Stimulated activated CD8-positive, alpha-beta memory T cell treated with anti-CD3 and anti-CD28 coated beads, Interleukin-7, amount 100 ng/mL, for 4 hours (primary cell): ENCODE data around the gene FRMD6.

Source experiments
- DNase-seq, 2 donors: peaks; one replicate each; pipeline ENCODE4 v3.0.0-alpha.2; 2020; ENCODE audit warnings: low read depth in 2 of 2

Gene FRMD6

DNA sequence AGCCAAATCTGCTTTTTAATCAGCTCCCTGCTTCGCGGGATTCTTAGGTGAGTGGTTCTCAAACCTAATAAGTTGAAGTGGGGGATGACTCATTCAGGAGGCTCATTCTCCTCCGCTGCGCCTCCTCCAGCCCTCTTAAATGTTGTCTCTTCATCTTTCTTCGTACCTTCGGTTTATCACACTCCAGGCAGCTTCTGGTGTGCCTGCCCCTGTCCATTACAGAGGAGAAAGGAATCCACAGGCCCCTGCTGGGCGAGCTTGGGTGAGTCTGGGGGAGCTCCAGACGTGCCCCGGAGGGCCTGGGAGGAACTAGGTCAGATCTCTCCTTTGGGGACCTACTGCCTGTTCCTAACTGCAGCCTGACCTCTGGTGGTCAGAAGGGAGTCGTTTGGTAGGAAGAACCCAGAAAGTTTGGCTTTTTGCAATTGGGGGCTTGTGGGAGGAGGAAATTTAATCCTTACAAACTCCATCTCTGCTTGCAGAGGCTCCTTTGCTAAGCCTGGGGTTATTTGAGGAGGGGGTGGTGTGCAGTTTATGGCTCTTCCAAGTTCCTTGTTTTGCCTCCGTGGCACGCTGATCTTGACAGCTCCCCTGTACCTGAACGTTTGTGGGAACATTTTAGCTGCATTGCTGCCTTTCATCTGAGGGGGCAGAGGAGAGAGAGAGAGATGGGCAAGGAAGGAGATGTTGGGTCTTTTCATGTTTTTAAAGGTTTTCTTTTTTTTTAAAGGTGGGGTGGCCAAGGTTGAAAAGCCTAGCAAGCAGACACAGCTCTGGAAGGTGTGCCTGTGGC lies 124.6 kb downstream of the FRMD6 start:
- DNase-seq = no peak

DNA sequence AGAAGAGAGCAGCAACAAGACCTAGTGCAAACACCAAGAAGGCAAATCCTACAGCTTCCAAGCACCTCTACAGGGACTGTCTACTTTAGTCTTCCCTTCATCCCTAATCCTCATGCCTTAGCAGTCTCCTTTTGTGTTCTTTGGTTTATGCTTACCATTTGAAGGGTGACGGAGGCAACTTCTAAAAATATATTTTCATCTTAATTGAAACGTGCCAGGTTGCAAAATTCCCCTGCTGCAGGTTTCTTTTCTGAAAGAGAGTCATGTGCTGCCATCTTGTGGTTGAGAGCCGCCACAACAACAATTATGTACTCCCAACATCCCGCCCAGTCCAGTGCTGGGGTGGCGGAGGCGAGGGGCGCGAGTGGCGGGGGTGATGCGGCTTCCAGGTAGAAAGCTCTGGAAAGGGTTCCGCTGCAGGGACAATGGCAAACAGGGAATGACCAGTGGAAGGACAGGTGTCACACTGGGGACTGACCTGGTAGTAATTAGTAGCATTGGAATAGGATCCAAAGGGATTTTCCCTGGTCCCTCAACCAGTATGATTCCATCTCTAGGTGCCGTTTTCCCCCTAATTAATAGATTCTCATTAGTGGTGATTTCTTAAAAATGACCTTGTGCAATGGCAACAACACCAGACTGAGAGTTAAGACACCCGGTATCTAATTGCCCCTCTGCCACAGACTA lies 128.4 kb downstream of the FRMD6 start:
- peak; percentile 56 to 66 for DNase-seq
